Activated naive CD4-positive, alpha-beta T cell treated with anti-CD3 and anti-CD28 coated beads, Interleukin-2, amount 10 ng/mL, durations not matched to agents 7 days and 5 days (primary cell): ENCODE results near the gene RERE.
"Not testable (repeated sequence)": the region's sequence is repeated elsewhere in the genome, so short reads cannot be mapped to it uniquely, and the experiment has no call there.

Experiments
- CTCF ChIA-PET: fragments of 350-600 bp; sonication (Branson Sonifier 250); formaldehyde crosslinking; loops from one replicate; lab custom pipeline; 2021; ENCODE audit warnings: antibody characterized with exemption; lab: Charles Lee
- DNase-seq: peaks from one replicate; pipeline ENCODE4 v3.0.0-alpha.2; 2020
- H3K27ac Mint-ChIP-seq: one replicate; pipeline ENCODE4 v1.8.0; 2021; ENCODE audit warnings: mild to moderate bottlenecking, moderate library complexity, mixed read lengths
- H3K27me3 Mint-ChIP-seq: one replicate; pipeline ENCODE4 v1.8.0; 2021; ENCODE audit warnings: mild to moderate bottlenecking, mixed read lengths
- H3K36me3 Mint-ChIP-seq: one replicate; pipeline ENCODE4 v1.8.0; 2021; ENCODE audit warnings: mixed read lengths
- H3K4me1 Mint-ChIP-seq: one replicate; pipeline ENCODE4 v1.8.0; 2021; ENCODE audit warnings: mixed read lengths
- H3K4me3 Mint-ChIP-seq: one replicate; pipeline ENCODE4 v1.8.0; 2021; ENCODE audit warnings: mild to moderate bottlenecking, moderate library complexity, mixed read lengths
- H3K9me3 Mint-ChIP-seq: one replicate; pipeline ENCODE4 v1.8.0; 2021; ENCODE audit warnings: mixed read lengths

Gene RERE

GRCh38 chr1:8702850-8703810 lies 114.3 kb downstream of the RERE start:
- CTCF ChIA-PET = interaction anchor here (0.8 to 1.7 kb wide), 7 partner anchors 11 to 146 kb away, joined by 3 to 7 read pairs (median 3); no protein-coding TSS in a partner anchor
- H3K9me3 Mint-ChIP-seq = no peaks in the 10 kb centered on the region
- peaks cover 24% of the 10 kb centered on the region for H3K27me3 Mint-ChIP-seq
- H3K4me3 Mint-ChIP-seq = peak overlapping the region; percentile 87
- H3K27ac Mint-ChIP-seq = peak overlapping the region; percentile 96
- H3K36me3 Mint-ChIP-seq = peaks cover 15% of the 10 kb centered on the region
- peak; percentile 80 for DNase-seq
- peaks cover 49% of the 10 kb centered on the region for H3K4me1 Mint-ChIP-seq

- Mint-ChIP-seq H3K27ac (peak overlapping the region; percentile 96), H3K27me3 (peaks cover 24% of the 10 kb centered on the region), H3K36me3 (peaks cover 15% of the 10 kb centered on the region), H3K4me3 (peak overlapping the region; percentile 78), H3K4me1 (peaks cover 53% of the 10 kb centered on the region), H3K9me3 (no peaks in the 10 kb centered on the region)
- DNase-seq = no peak
- CTCF ChIA-PET = interaction anchor here (0.5 kb wide), 1 partner anchor 29 kb away, joined by 3 read pairs; no protein-coding TSS in a partner anchor
These were observed 115.0 kb downstream of the RERE start for GRCh38 chr1:8702472-8702849.

GRCh38 chr1:8701794-8702471 lies 115.5 kb downstream of the RERE start:
- H3K27ac Mint-ChIP-seq = peak overlapping the region; percentile 96
- DNase-seq = peak; percentile 40
- H3K4me1 Mint-ChIP-seq = peaks cover 54% of the 10 kb centered on the region
- peaks cover 23% of the 10 kb centered on the region for H3K27me3 Mint-ChIP-seq
- H3K36me3 Mint-ChIP-seq = peaks cover 15% of the 10 kb centered on the region
- peak overlapping the region; percentile 78 for H3K4me3 Mint-ChIP-seq
- H3K9me3 Mint-ChIP-seq = no peaks in the 10 kb centered on the region
- CTCF ChIA-PET = interaction anchor here (0.5 to 1.7 kb wide), 2 partner anchors 28 to 140 kb away, joined by 3 to 4 read pairs; no protein-coding TSS in a partner anchor

GRCh38 chr1:8699679-8700078 lies 117.8 kb downstream of the RERE start:
- CTCF ChIA-PET = no interaction called here
- Mint-ChIP-seq H3K4me3 (no peak overlapping the region), H3K9me3 (no peaks in the 10 kb centered on the region), H3K36me3 (peaks cover 6% of the 10 kb centered on the region), H3K4me1 (peaks cover 54% of the 10 kb centered on the region), H3K27me3 (peaks cover 9% of the 10 kb centered on the region), H3K27ac (no peak overlapping the region)
- DNase-seq = no peak

GRCh38 chr1:8698937-8699447 lies 118.4 kb downstream of the RERE start:
- Mint-ChIP-seq H3K36me3 (peaks cover 8% of the 10 kb centered on the region), H3K4me1 (peaks cover 54% of the 10 kb centered on the region), H3K27ac (no peak overlapping the region), H3K9me3 (no peaks in the 10 kb centered on the region), H3K4me3 (no peak overlapping the region), H3K27me3 (peaks cover 4% of the 10 kb centered on the region)
- CTCF ChIA-PET = interaction anchor here (0.7 to 1.2 kb wide), 2 partner anchors 27 to 137 kb away, joined by 3 to 5 read pairs; no protein-coding TSS in a partner anchor
- no peak for DNase-seq

GRCh38 chr1:8698012-8698630 lies 119.3 kb downstream of the RERE start:
- H3K36me3 Mint-ChIP-seq = peaks cover 8% of the 10 kb centered on the region
- no peak overlapping the region for H3K4me3 Mint-ChIP-seq
- H3K4me1 Mint-ChIP-seq = peaks cover 52% of the 10 kb centered on the region
- CTCF ChIA-PET = interaction anchor here (0.7 to 1.2 kb wide), 2 partner anchors 27 to 136 kb away, joined by 3 to 5 read pairs; no protein-coding TSS in a partner anchor
- DNase-seq = no peak
- no peaks in the 10 kb centered on the region for H3K27me3 Mint-ChIP-seq
- no peaks in the 10 kb centered on the region for H3K9me3 Mint-ChIP-seq
- H3K27ac Mint-ChIP-seq = no peak overlapping the region

GRCh38 chr1:8695442-8695841 lies 122.0 kb downstream of the RERE start:
- H3K4me1 Mint-ChIP-seq = peaks cover 35% of the 10 kb centered on the region
- not testable (repeated sequence) for H3K36me3 Mint-ChIP-seq, DNase-seq, H3K4me3 Mint-ChIP-seq, H3K9me3 Mint-ChIP-seq, H3K27ac Mint-ChIP-seq, H3K27me3 Mint-ChIP-seq
- CTCF ChIA-PET = interaction anchor here (1.4 kb wide), 1 partner anchor 31 kb away, joined by 5 read pairs; no protein-coding TSS in a partner anchor

- H3K27ac Mint-ChIP-seq = no peak overlapping the region
- no peaks in the 10 kb centered on the region for H3K9me3 Mint-ChIP-seq
- peaks cover 27% of the 10 kb centered on the region for H3K4me1 Mint-ChIP-seq
- no peak overlapping the region for H3K4me3 Mint-ChIP-seq
- H3K36me3 Mint-ChIP-seq = peaks cover 8% of the 10 kb centered on the region
- CTCF ChIA-PET = no interaction called here
- DNase-seq = no peak
- H3K27me3 Mint-ChIP-seq = no peaks in the 10 kb centered on the region
These were observed 124.3 kb downstream of the RERE start for GRCh38 chr1:8693107-8693506.

- no peaks in the 10 kb centered on the region for H3K9me3 Mint-ChIP-seq
- H3K36me3 Mint-ChIP-seq = peaks cover 11% of the 10 kb centered on the region
- H3K27me3 Mint-ChIP-seq = no peaks in the 10 kb centered on the region
- H3K27ac Mint-ChIP-seq = no peak overlapping the region
- peaks cover 36% of the 10 kb centered on the region for H3K4me1 Mint-ChIP-seq
- no peak for DNase-seq
- no peak overlapping the region for H3K4me3 Mint-ChIP-seq
- CTCF ChIA-PET = interaction anchor here (1.7 kb wide), 1 partner anchor 9 kb away, joined by 5 read pairs; no protein-coding TSS in a partner anchor
These were observed 125.8 kb downstream of the RERE start for GRCh38 chr1:8691662-8692061.

- no peak for DNase-seq
- H3K4me3 Mint-ChIP-seq = no peak overlapping the region
- CTCF ChIA-PET = no interaction called here
- H3K36me3 Mint-ChIP-seq = peaks cover 15% of the 10 kb centered on the region
- no peak overlapping the region for H3K27ac Mint-ChIP-seq
- no peaks in the 10 kb centered on the region for H3K9me3 Mint-ChIP-seq
- H3K27me3 Mint-ChIP-seq = no peaks in the 10 kb centered on the region
- peaks cover 42% of the 10 kb centered on the region for H3K4me1 Mint-ChIP-seq
These were observed 127.3 kb downstream of the RERE start for GRCh38 chr1:8690253-8690525.

GRCh38 chr1:8689431-8690252 lies 127.8 kb downstream of the RERE start:
- CTCF ChIA-PET = no interaction called here
- Mint-ChIP-seq H3K27me3 (no peaks in the 10 kb centered on the region), H3K9me3 (no peaks in the 10 kb centered on the region), H3K4me3 (no peak overlapping the region), H3K36me3 (peaks cover 17% of the 10 kb centered on the region), H3K27ac (no peak overlapping the region), H3K4me1 (peaks cover 42% of the 10 kb centered on the region)
- no peak for DNase-seq

GRCh38 chr1:8687538-8687937 lies 129.9 kb downstream of the RERE start:
- peaks cover 43% of the 10 kb centered on the region for H3K4me1 Mint-ChIP-seq
- CTCF ChIA-PET = no interaction called here
- H3K27ac Mint-ChIP-seq = no peak overlapping the region

GRCh38 chr1:8687039-8687438 lies 130.4 kb downstream of the RERE start:
- CTCF ChIA-PET = no interaction called here
- H3K36me3 Mint-ChIP-seq = peaks cover 17% of the 10 kb centered on the region
- no peak for DNase-seq
- H3K9me3 Mint-ChIP-seq = no peaks in the 10 kb centered on the region
- peaks cover 43% of the 10 kb centered on the region for H3K4me1 Mint-ChIP-seq
- no peak overlapping the region for H3K27ac Mint-ChIP-seq
- H3K4me3 Mint-ChIP-seq = no peak overlapping the region
- no peaks in the 10 kb centered on the region for H3K27me3 Mint-ChIP-seq

More at GRCh38 chr1:8687538-8687937, 129.9 kb downstream of the RERE start:
- Mint-ChIP-seq H3K27me3 (no peaks in the 10 kb centered on the region), H3K36me3 (peaks cover 17% of the 10 kb centered on the region), H3K9me3 (no peaks in the 10 kb centered on the region), H3K4me3 (no peak overlapping the region)
- DNase-seq = no peak
